GM12865 (cell line): Measurements from ENCODE around the gene ROBO4.

ENCODE experiments used
- DNase-seq: peaks from one replicate; pipeline ENCODE4 v3.0.0; 2010; ENCODE audit warnings: low read depth
- H3K4me3 ChIP-seq: 2 replicates; pipeline ENCODE4 v1.5.1; 2011; ENCODE audit warnings: mild to moderate bottlenecking, low read depth, low read length, control low read depth
- TF ChIP-seq, protein P1 (sequence below): IDR thresholded peaks from 2 replicates; pipeline ENCODE4 v1.5.1; 2011; ENCODE audit warnings: low read length, control low read depth, low read depth, inconsistent platforms; ENCODE audit not compliant: insufficient read depth; ENCODE audit errors: missing control alignments

Gene ROBO4

GRCh38 chr11:124863826-124864165 is 33.9 kb downstream of the ROBO4 start:
- DNase-seq: no peak
- TF ChIP-seq, protein P1, sequence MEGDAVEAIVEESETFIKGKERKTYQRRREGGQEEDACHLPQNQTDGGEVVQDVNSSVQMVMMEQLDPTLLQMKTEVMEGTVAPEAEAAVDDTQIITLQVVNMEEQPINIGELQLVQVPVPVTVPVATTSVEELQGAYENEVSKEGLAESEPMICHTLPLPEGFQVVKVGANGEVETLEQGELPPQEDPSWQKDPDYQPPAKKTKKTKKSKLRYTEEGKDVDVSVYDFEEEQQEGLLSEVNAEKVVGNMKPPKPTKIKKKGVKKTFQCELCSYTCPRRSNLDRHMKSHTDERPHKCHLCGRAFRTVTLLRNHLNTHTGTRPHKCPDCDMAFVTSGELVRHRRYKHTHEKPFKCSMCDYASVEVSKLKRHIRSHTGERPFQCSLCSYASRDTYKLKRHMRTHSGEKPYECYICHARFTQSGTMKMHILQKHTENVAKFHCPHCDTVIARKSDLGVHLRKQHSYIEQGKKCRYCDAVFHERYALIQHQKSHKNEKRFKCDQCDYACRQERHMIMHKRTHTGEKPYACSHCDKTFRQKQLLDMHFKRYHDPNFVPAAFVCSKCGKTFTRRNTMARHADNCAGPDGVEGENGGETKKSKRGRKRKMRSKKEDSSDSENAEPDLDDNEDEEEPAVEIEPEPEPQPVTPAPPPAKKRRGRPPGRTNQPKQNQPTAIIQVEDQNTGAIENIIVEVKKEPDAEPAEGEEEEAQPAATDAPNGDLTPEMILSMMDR: no peak

DNA sequence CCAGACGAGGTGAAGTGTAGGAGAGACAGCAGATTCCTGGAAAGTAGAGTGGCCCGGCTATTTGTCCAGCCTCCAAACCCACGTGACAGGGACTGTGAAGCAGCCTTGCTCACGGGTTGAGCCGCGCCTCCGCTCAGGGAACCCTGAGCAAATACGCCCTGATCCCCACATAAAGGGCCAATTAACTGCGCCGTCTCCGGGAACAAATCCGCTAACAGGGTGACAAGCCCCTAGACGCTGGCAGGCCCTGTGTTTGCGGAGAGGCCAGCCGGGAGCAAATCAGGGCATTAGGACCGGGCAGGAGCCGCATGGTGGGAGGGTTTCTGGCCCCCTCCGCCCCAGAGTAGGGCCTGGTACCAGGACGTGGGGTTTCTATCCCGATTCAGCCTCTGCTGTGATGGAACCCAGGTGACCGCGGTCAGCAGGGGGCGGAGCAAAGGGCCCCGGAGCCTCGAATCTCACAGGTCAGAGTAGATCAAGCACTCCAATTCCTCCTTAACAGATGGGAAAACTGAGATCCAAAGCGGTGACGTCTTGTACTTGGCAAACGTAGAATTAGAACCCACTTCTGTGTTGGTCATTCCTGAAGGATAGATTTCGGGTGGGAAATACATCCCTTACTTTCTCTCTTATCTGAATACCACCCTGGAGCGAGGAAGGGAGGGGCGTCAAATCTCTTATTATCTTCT is 34.4 kb downstream of the ROBO4 start:
- DNase-seq: no peak
- TF ChIP-seq, protein P1: no peak
- H3K4me3 ChIP-seq: no peak overlapping the region

More at GRCh38 chr11:124863826-124864165, 33.9 kb downstream of the ROBO4 start:
- H3K4me3 ChIP-seq: no peak overlapping the region

GRCh38 chr11:124861670-124862069 is 36.0 kb downstream of the ROBO4 start:
- TF ChIP-seq, protein P1: no peak
- H3K4me3 ChIP-seq: no peak overlapping the region
- no peak for DNase-seq

DNA sequence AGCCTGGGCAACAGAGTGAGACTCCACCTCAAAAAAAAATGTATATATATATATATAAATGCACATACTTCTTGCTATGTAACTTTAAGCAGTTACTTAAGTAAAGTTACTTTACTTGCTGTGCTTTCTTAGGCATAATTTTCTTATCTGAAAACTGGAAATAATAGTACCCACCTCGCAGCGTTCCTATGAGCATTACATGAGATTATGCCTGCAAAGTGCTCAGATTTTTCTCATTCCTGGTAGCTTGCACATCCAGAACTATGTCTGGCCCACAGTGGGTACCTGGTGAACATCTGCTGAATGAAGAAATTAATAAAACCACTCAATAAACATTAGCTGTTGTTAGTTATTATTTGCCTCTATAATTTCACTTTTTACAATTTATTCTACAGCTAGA is 38.5 kb downstream of the ROBO4 start:
- H3K4me3 ChIP-seq: no peak overlapping the region
- TF ChIP-seq, protein P1: no peak
- no peak for DNase-seq

DNA sequence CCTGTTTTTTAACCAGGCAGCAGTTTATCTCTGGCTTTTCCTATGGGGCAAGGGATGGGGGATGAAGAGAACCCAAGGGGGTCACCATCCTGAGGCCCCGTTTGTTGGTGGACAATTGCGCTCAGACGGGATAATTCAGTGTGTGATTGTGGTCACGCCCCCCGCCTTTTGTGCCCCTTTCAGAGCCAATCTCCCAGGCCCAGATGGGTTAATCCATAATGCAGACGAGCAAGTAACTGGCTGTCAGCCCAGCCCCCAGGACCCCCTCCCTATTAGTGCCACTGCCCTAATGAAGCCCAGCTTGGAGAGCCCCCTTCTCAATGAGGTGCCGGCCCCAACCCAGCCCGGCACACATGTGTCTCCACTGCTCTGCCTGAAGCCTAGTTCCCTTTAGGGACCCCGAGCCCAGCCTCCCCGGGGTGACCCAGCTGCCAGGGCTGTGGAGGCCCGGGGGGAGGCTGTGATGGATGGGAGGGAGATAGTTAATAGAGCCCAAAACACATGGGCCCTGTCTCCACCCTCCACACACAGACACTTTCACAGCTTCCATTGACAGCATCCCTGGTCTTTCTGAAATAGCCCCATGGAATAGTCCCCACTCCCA is 51.5 kb downstream of the ROBO4 start:
- DNase-seq: no peak
- no peak overlapping the region for H3K4me3 ChIP-seq
- TF ChIP-seq, protein P1: no peak

- TF ChIP-seq, protein P1: no peak
- no peak for DNase-seq
- H3K4me3 ChIP-seq: no peak overlapping the region
Observed at GRCh38 chr11:124844664-124845079, 53.0 kb downstream of the ROBO4 start.

DNA sequence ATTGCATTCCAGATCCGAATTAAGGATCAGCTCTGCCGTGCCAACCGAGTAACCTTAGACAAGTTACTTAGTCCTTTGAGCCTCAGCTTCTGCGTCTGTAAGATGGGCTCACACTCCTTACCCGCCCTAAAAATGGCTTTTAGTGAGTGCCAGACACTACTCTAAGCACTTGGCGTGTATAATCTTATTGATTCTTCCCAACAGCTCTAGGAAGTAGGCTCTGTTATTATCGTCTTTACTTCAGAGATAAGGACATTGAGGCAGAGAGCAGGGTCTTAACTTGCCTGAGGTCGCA is 54.1 kb downstream of the ROBO4 start:
- H3K4me3 ChIP-seq: no peak overlapping the region
- TF ChIP-seq, protein P1: no peak
- no peak for DNase-seq
